DMS153 treated with DMSO at 0.1 percent for 48 hours (cell line): ENCODE results near the gene BRINP1.

Experiments
- DNase-seq: peaks from one replicate; lab custom pipeline; 2025; ENCODE audit not compliant: unreplicated experiment; lab: John Stamatoyannopoulos, UW

BRINP1 gene

GRCh38 chr9:119148855-119149254, 220.4 kb downstream of the BRINP1 start:
- no peak for DNase-seq

DNA sequence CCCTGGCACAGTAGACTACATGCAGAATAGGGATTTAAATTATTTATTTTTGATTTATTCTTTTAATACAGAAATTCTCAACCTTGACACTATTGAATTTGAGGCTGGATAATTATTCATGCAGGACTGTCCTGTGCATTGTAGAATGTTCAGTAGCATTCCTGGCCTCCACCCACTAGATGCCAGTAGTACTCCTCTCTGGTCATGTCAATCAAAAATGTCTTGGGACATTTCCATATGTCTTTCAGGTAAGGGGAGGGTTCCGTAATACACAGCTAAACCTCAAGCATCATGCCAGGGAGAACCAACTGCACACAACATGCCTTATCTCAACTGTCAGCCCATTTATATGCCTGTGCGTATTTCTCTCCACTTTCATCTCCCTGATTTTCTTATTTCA, 231.8 kb downstream of the BRINP1 start:
- DNase-seq, result no peak

GRCh38 chr9:119126040-119126439, 243.2 kb downstream of the BRINP1 start:
- no peak for DNase-seq

DNA sequence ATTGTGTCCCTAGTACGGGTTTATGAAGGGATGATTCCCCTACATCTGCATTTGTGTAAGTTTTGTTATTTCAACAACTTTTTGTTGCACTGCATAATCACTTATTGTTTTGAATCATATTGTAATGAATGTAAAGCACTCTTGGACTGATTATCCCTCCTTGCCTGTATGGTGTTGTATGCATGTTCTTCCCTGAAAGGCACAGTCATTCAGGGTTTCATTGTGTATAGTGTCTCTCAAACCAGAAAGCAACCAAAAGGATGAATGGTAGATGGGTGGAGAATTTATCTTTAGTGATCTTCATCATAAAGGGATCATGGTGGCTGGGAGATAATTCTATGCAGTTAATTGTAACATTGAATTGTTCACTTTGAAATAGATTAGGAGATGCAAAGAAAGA, 247.3 kb downstream of the BRINP1 start:
- no peak for DNase-seq

DNA sequence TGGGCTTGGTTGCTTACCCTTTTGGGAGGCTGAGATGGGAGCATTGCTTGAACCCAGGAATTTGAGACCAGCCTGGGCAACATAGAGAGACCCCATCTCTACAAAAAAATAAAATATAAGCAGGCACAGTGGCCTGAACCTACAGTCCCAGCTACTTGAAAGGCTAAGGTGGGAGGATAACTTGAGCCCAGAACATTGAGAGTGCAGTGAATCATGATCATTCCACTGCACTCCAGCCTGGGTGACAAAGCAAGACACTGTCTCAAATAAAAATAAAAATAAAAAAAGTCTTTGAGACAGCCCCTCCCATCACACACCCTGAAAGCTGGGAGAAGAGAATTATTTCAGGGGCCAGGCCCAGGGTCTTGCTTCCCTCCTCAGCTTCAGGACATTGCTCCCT, 251.8 kb downstream of the BRINP1 start:
- DNase-seq, result no peak
